Keratinocyte (primary cell): ENCODE results near the gene SKP1. TPM values are rescaled to one million over a fixed set of nuclear protein-coding genes. Genes with fewer than 3 reads are reported as not detected.

Source experiments
- DNase-seq: peaks from one replicate; pipeline ENCODE4 v3.0.0-alpha.2; 2011; ENCODE audit warnings: low read depth, missing footprints, low spot score
- FAIRE-seq: peaks from 2 replicates; lab custom pipeline; 2011; peaks lifted over from hg19 to GRCh38; lab: Jason Lieb, UNC
- H2AFZ ChIP-seq: 2 replicates; pipeline ENCODE4 v1.6.0; 2012; ENCODE audit warnings: low read length, control low read depth, inconsistent platforms; ENCODE audit not compliant: control insufficient read depth
- H3K27ac ChIP-seq: 2 replicates; pipeline ENCODE4 v1.5.1; 2011; ENCODE audit warnings: low read length; ENCODE audit not compliant: control insufficient read depth, insufficient read depth
- H3K27me3 ChIP-seq: 3 replicates; pipeline ENCODE4 v1.6.0; 2011; ENCODE audit warnings: low read length; ENCODE audit not compliant: control insufficient read depth, insufficient read depth; ENCODE audit errors: extremely low read depth
- H3K36me3 ChIP-seq, 2 experiments: 2 replicates in 1 of 2; 3 replicates in 1 of 2; pipeline ENCODE4 v1.5.1; 2011; ENCODE audit warnings: low read length in 2 of 2, mild to moderate bottlenecking in 1 of 2; ENCODE audit not compliant: control insufficient read depth in 2 of 2, insufficient read depth in 2 of 2; ENCODE audit errors: extremely low read depth in 1 of 2
- H3K4me1 ChIP-seq: 3 replicates; pipeline ENCODE4 v1.5.1; 2011; ENCODE audit warnings: low read length; ENCODE audit not compliant: control insufficient read depth, insufficient read depth; ENCODE audit errors: extremely low read depth
- H3K4me2 ChIP-seq: 3 replicates; pipeline ENCODE4 v1.6.0; 2011; ENCODE audit warnings: low read depth, low read length; ENCODE audit not compliant: control insufficient read depth, insufficient read depth; ENCODE audit errors: extremely low read depth
- H3K4me3 ChIP-seq, 3 experiments: fragments of 200-600 bp in 1 of 3; sonication (generic) in 1 of 3; 2 replicates in 2 of 3; 3 replicates in 1 of 3; pipeline ENCODE4 v1.5.1; 2011 to 2016; ENCODE audit warnings: low read length in 3 of 3, mild to moderate bottlenecking in 3 of 3, control low read depth in 2 of 3, inconsistent platforms in 1 of 3, low read depth in 1 of 3, mixed read lengths in 1 of 3, mixed run types in 1 of 3, moderate library complexity in 1 of 3; ENCODE audit not compliant: control insufficient read depth in 2 of 3, insufficient read depth in 2 of 3; ENCODE audit errors: extremely low read depth in 1 of 3
- H3K79me2 ChIP-seq: 2 replicates; pipeline ENCODE4 v1.6.0; 2012; ENCODE audit warnings: low read length; ENCODE audit not compliant: control insufficient read depth, insufficient read depth
- H3K9ac ChIP-seq: 3 replicates; pipeline ENCODE4 v1.6.0; 2011; ENCODE audit warnings: low read length; ENCODE audit not compliant: control insufficient read depth, insufficient read depth; ENCODE audit errors: extremely low read depth
- H3K9me1 ChIP-seq: 3 replicates; pipeline ENCODE4 v1.6.0; 2011; ENCODE audit warnings: low read length; ENCODE audit not compliant: control insufficient read depth, insufficient read depth; ENCODE audit errors: extremely low read depth
- H3K9me3 ChIP-seq: 2 replicates; pipeline ENCODE4 v1.5.1; 2012; ENCODE audit warnings: low read depth, low read length; ENCODE audit not compliant: control insufficient read depth
- H4K20me1 ChIP-seq: 3 replicates; pipeline ENCODE4 v1.6.0; 2011; ENCODE audit warnings: low read length; ENCODE audit not compliant: control insufficient read depth, insufficient read depth; ENCODE audit errors: extremely low read depth
- EZH2 ChIP-seq: IDR thresholded peaks from one replicate; pipeline ENCODE4 v1.6.1; 2012; ENCODE audit warnings: inconsistent platforms, mild to moderate bottlenecking, low read length, moderate library complexity
- dilution Hi-C: fragments of 300-500 bp; cut with MboI; formaldehyde crosslinking; loops from one replicate; pipeline ENCODE4 v1.7.0; 2020; ENCODE audit warnings: low sequenced_read_pairs; ENCODE audit not compliant: extremely low pct_ligation_motif_present
- polyA plus RNA-seq, 5 experiments: library from polyadenylated mRNA; depleted of rRNA in 3 of 5; stranded (reverse) in 3 of 5; stranded (forward) in 1 of 5; unstranded in 1 of 5; fragments of >200 nt; gene quantifications; 1 replicate in 1 of 5; 2 replicates in 3 of 5; 3 replicates in 1 of 5; pipeline versions ENCODE4 v1.2.1 to v1.2.3, GENCODE V29; 2011 to 2012; ENCODE audit warnings: missing spikeins in 2 of 5, low read depth in 1 of 5, low replicate concordance in 1 of 5
- small RNA-seq, 3 experiments: library from RNA; depleted of rRNA; stranded (forward); fragments of <200 nt; gene quantifications; one replicate each; pipeline ENCODE3, GENCODE V24; 2012; ENCODE audit warnings: low read depth in 3 of 3, low replicate concordance in 1 of 3; ENCODE audit not compliant: insufficient read length in 3 of 3
- TF ChIP-seq, protein P1 (sequence below), 3 experiments: IDR thresholded peaks in 1 of 3; conservative IDR thresholded peaks in 1 of 3; optimal IDR thresholded peaks in 1 of 3; 2 replicates in 2 of 3; 3 replicates in 1 of 3; pipeline versions ENCODE3 to v1.5.1; 2011; ENCODE audit warnings: low read length in 3 of 3, mild to moderate bottlenecking in 3 of 3, moderate library complexity in 2 of 3, control low read depth in 1 of 3, inconsistent platforms in 1 of 3; ENCODE audit not compliant: insufficient read depth in 2 of 3; ENCODE audit errors: extremely low read depth in 1 of 3

SKP1 gene
- polyA plus RNA-seq, 1 donor (not counting 4 experiments of a cell fraction or from before 2014, with no cell fraction given): 444 TPM

DNA sequence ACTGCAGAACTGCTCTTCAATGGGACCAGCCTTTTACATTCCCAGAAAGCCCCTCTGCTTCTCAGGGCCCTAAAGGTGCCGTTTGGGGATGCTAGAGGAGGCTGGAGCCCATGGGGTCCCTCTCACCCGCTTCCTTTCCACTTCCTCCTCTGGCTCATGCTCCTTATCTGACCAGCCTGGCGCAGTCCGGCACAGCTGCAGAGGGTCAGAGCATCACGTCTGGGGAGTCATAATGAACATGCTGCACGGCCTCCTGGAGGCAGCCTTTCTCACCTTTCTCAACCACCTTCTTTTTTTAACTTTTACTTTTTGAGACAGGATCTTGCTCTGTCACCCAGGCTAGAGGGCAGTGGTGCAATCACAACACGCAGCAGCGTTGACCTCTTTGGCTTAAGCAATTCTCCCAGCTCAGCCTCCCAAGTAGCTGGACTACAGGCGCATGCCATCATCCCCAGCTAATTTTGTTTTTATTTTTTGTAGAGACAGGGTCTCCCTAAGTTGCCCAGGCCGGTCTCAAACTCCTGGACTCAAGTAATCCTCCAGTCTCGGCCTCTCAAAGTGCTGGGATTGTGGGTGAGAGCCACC lies 77.4 kb downstream of the SKP1 start:
- H3K9me1 ChIP-seq: no peaks in the 10 kb centered on the region
- no peaks in the 10 kb centered on the region for H3K36me3 ChIP-seq
- H3K79me2 ChIP-seq: no peaks in the 10 kb centered on the region
- H3K27me3 ChIP-seq: peaks cover 10% of the 10 kb centered on the region
- no peak overlapping the region for H3K4me2 ChIP-seq
- H3K9ac ChIP-seq: no peak overlapping the region
- DNase-seq (no peak), FAIRE-seq (no peak)
- H3K4me3 ChIP-seq: no peak overlapping the region
- no peak overlapping the region for H2AFZ ChIP-seq
- H3K9me3 ChIP-seq: no peaks in the 10 kb centered on the region
- H3K27ac ChIP-seq: no peak overlapping the region
- H4K20me1 ChIP-seq: no peaks in the 10 kb centered on the region
- H3K4me1 ChIP-seq: peaks cover 10% of the 10 kb centered on the region
- TF ChIP-seq EZH2: no peak
- TF ChIP-seq, protein P1, sequence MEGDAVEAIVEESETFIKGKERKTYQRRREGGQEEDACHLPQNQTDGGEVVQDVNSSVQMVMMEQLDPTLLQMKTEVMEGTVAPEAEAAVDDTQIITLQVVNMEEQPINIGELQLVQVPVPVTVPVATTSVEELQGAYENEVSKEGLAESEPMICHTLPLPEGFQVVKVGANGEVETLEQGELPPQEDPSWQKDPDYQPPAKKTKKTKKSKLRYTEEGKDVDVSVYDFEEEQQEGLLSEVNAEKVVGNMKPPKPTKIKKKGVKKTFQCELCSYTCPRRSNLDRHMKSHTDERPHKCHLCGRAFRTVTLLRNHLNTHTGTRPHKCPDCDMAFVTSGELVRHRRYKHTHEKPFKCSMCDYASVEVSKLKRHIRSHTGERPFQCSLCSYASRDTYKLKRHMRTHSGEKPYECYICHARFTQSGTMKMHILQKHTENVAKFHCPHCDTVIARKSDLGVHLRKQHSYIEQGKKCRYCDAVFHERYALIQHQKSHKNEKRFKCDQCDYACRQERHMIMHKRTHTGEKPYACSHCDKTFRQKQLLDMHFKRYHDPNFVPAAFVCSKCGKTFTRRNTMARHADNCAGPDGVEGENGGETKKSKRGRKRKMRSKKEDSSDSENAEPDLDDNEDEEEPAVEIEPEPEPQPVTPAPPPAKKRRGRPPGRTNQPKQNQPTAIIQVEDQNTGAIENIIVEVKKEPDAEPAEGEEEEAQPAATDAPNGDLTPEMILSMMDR (optimal IDR thresholded peaks at IDR 0.05 in 1 of 3, IDR thresholded peaks at IDR 0.05 in 1 of 3, conservative IDR thresholded peaks at IDR 0.05 in 1 of 3; ENCODE audit: extremely low read depth in 1 of 3, insufficient read depth in 2 of 3, low read length in 3 of 3): no peak
- dilution Hi-C loops: no loop called here

Small RNA genes lying within 50 kb of the gene (small RNA-seq; reads per million reads assigned to genes)
- gene MIR3661: 0 reads per million in 3 experiments

Other genes with a start within 250 kb of the SKP1 start
- 62.7 to 86.9 TPM (median 72.0 TPM) in 3 replicates for gene C5orf15, start 208.3 kb downstream of the SKP1 start, polyA plus RNA-seq
- gene VDAC1, start 172.0 kb downstream of the SKP1 start, polyA plus RNA-seq: 160 to 305 TPM (median 300 TPM) in 3 replicates
- gene TCF7, start 62.3 kb downstream of the SKP1 start, polyA plus RNA-seq: 0.23 to 0.84 TPM (median 0.83 TPM) in 3 replicates
- gene PPP2CA, start 49.1 kb upstream of the SKP1 start, polyA plus RNA-seq: 126 to 255 TPM (median 161 TPM) in 3 replicates
- 0.45 to 1.7 TPM (median 1.6 TPM) in 3 replicates for gene CDKL3, start 190.2 kb upstream of the SKP1 start, polyA plus RNA-seq
- 31.7 to 73.5 TPM (median 39.3 TPM) in 3 replicates for gene UBE2B, start 194.6 kb upstream of the SKP1 start, polyA plus RNA-seq
- 17.4 to 28.4 TPM (median 22.2 TPM) in 3 replicates for gene CDKN2AIPNL, start 234.9 kb upstream of the SKP1 start, polyA plus RNA-seq